GM19455 (cell line): Measurements from ENCODE around the gene TSHZ2.
A peak's percentile ranks its signal among the peaks of the same experiment; 100 is the strongest.

Source experiments
- ATAC-seq: cut with Tn5 transposase; IDR thresholded peaks from one replicate; pipeline ENCODE4 v1.9.1; 2021; ENCODE audit not compliant: unreplicated experiment

Gene TSHZ2

GRCh38 chr20:53194306-53195290 is 222.4 kb downstream of the TSHZ2 start:
- ATAC-seq: no peak

GRCh38 chr20:53195876-53196610 is 223.9 kb downstream of the TSHZ2 start:
- ATAC-seq: no peak

GRCh38 chr20:53201588-53201987 is 229.4 kb downstream of the TSHZ2 start:
- ATAC-seq: no peak

GRCh38 chr20:53202777-53203176 is 230.6 kb downstream of the TSHZ2 start:
- ATAC-seq: no peak

- no peak for ATAC-seq
These were observed 232.9 kb downstream of the TSHZ2 start for GRCh38 chr20:53205046-53205445.

GRCh38 chr20:53208110-53208832 is 236.1 kb downstream of the TSHZ2 start:
- ATAC-seq: no peak

GRCh38 chr20:53210041-53210440 is 237.9 kb downstream of the TSHZ2 start:
- ATAC-seq: no peak

GRCh38 chr20:53210931-53211330 is 238.8 kb downstream of the TSHZ2 start:
- no peak for ATAC-seq

- ATAC-seq: no peak
These were observed 239.9 kb downstream of the TSHZ2 start for GRCh38 chr20:53212018-53212417.

- ATAC-seq: no peak
These were observed 242.2 kb downstream of the TSHZ2 start for GRCh38 chr20:53214392-53214791.

- ATAC-seq: peak; percentile 67
These were observed 243.0 kb downstream of the TSHZ2 start for GRCh38 chr20:53215166-53215565.

GRCh38 chr20:53216478-53216855 is 244.3 kb downstream of the TSHZ2 start:
- no peak for ATAC-seq

GRCh38 chr20:53216856-53217576 is 244.9 kb downstream of the TSHZ2 start:
- no peak for ATAC-seq

GRCh38 chr20:53220482-53221307 is 248.5 kb downstream of the TSHZ2 start:
- no peak for ATAC-seq

GRCh38 chr20:53221731-53222130 is 249.6 kb downstream of the TSHZ2 start:
- no peak for ATAC-seq

- no peak for ATAC-seq
These were observed 250.3 kb downstream of the TSHZ2 start for GRCh38 chr20:53222416-53222815.

GRCh38 chr20:53222932-53223331 is 250.8 kb downstream of the TSHZ2 start:
- ATAC-seq: no peak

- no peak for ATAC-seq
These were observed 251.5 kb downstream of the TSHZ2 start for GRCh38 chr20:53223626-53224172.

- ATAC-seq: no peak
These were observed 252.7 kb downstream of the TSHZ2 start for GRCh38 chr20:53224851-53225250.

GRCh38 chr20:53226826-53227225 is 254.7 kb downstream of the TSHZ2 start:
- ATAC-seq: no peak
